Endothelial cell of umbilical vein (primary cell): Measurements from ENCODE around the gene RAB1B. TPM values are rescaled to one million over a fixed set of nuclear protein-coding genes. Genes with fewer than 3 reads are reported as not detected.

ENCODE experiments used
- BruUV-seq: library from RNA; stranded (reverse); fragments of 400-500 nt; replicated peaks from 2 replicates; lab custom pipeline; 2021; lab: Mats Ljungman, UMichigan
- CTCF ChIA-PET: fragments of 300-600, 350-600 bp; sonication (Branson Sonifier 250); formaldehyde crosslinking; loops from one replicate; lab custom pipeline; 2021; ENCODE audit warnings: antibody characterized with exemption, inconsistent platforms; lab: Charles Lee
- POLR2A ChIA-PET: fragments of 300-600, 350-600 bp; sonication (Branson Sonifier 250); formaldehyde crosslinking; loops from one replicate; lab custom pipeline; 2021; ENCODE audit warnings: antibody characterized with exemption, inconsistent platforms; lab: Charles Lee
- DNase-seq: peaks from one replicate; pipeline ENCODE4 v3.0.0-alpha.2; 2011; ENCODE audit warnings: low read depth, low spot score
- FAIRE-seq: peaks from 2 replicates; lab custom pipeline; 2011; peaks lifted over from hg19 to GRCh38; lab: Jason Lieb, UNC
- H2AFZ ChIP-seq: 2 replicates; pipeline ENCODE4 v1.6.0; 2012; ENCODE audit warnings: low read depth, low read length, control low read depth, inconsistent platforms
- H3K27ac ChIP-seq: 2 replicates; pipeline ENCODE4 v1.5.1; 2011; ENCODE audit warnings: low read depth, mild to moderate bottlenecking, control low read depth, low read length, moderate library complexity; ENCODE audit not compliant: insufficient read depth
- H3K27me3 ChIP-seq, 2 experiments: 2 replicates each; pipeline versions ENCODE4 v1.6.0 to v1.6.1; 2011; ENCODE audit warnings: low read length in 2 of 2, mixed read lengths in 1 of 2; ENCODE audit not compliant: control insufficient read depth in 2 of 2, insufficient read depth in 2 of 2
- H3K36me3 ChIP-seq, 2 experiments: 2 replicates in 1 of 2; 3 replicates in 1 of 2; pipeline ENCODE4 v1.5.1; 2011; ENCODE audit warnings: low read length in 2 of 2, mild to moderate bottlenecking in 1 of 2, moderate library complexity in 1 of 2; ENCODE audit not compliant: control insufficient read depth in 2 of 2, insufficient read depth in 2 of 2; ENCODE audit errors: extremely low read depth in 1 of 2
- H3K4me1 ChIP-seq: 3 replicates; pipeline ENCODE4 v1.5.1; 2011; ENCODE audit warnings: mild to moderate bottlenecking, low read length; ENCODE audit not compliant: control insufficient read depth, insufficient read depth; ENCODE audit errors: extremely low read depth
- H3K4me2 ChIP-seq: 2 replicates; pipeline ENCODE4 v1.6.1; 2011; ENCODE audit warnings: low read length, control low read depth, mixed read lengths; ENCODE audit not compliant: insufficient read depth
- H3K4me3 ChIP-seq, 3 experiments: fragments of 200-600 bp in 1 of 3; sonication (generic), shearing (Covaris generic) in 1 of 3; replicated peaks in 1 of 3; 2 replicates each; pipeline ENCODE4 v1.5.1; 2011 to 2016; ENCODE audit warnings: control low read depth in 3 of 3, low read length in 3 of 3, mild to moderate bottlenecking in 2 of 3, inconsistent platforms in 1 of 3, low read depth in 1 of 3, moderate library complexity in 1 of 3; ENCODE audit not compliant: insufficient read depth in 1 of 3
- H3K79me2 ChIP-seq: 2 replicates; pipeline ENCODE4 v1.6.0; 2012; ENCODE audit warnings: low read length, inconsistent platforms; ENCODE audit not compliant: control insufficient read depth, insufficient read depth
- H3K9ac ChIP-seq: replicated peaks from 2 replicates; pipeline ENCODE3; 2011; ENCODE audit warnings: low read length, control low read depth; ENCODE audit not compliant: insufficient read depth; ENCODE audit errors: extremely low read depth
- H3K9me1 ChIP-seq: replicated peaks from 3 replicates; pipeline ENCODE4 v1.6.0; 2011; ENCODE audit warnings: mild to moderate bottlenecking, low read length; ENCODE audit not compliant: control insufficient read depth, insufficient read depth; ENCODE audit errors: extremely low read depth
- H3K9me3 ChIP-seq: replicated peaks from 2 replicates; pipeline ENCODE4 v1.5.1; 2012; ENCODE audit warnings: low read length, inconsistent platforms; ENCODE audit not compliant: control insufficient read depth, insufficient read depth
- H4K20me1 ChIP-seq: replicated peaks from 2 replicates; pipeline ENCODE3; 2011; ENCODE audit warnings: mild to moderate bottlenecking, low read length; ENCODE audit not compliant: control insufficient read depth, insufficient read depth; ENCODE audit errors: extremely low read depth
- CTCF ChIP-seq, 2 donors: IDR thresholded peaks; 1 replicate in 1 of 2; 2 replicates in 1 of 2; pipeline ENCODE4 v1.5.1; 2011; ENCODE audit warnings: low read length in 2 of 2, mild to moderate bottlenecking in 2 of 2, moderate library complexity in 2 of 2, control low read depth in 1 of 2, inconsistent platforms in 1 of 2, low read depth in 1 of 2; ENCODE audit not compliant: insufficient read depth in 1 of 2; ENCODE audit errors: extremely low read depth in 1 of 2
- EZH2 ChIP-seq: IDR thresholded peaks from 2 replicates; pipeline ENCODE4 v1.6.1; 2012; ENCODE audit warnings: borderline replicate concordance, low read depth, mild to moderate bottlenecking, moderate library complexity, low read length, inconsistent platforms; ENCODE audit not compliant: severe bottlenecking
- FOS ChIP-seq: IDR thresholded peaks from 2 replicates; pipeline ENCODE4 v1.6.1; 2011; ENCODE audit warnings: mild to moderate bottlenecking, low read length, moderate library complexity, borderline replicate concordance; ENCODE audit not compliant: insufficient read depth
- GATA2 ChIP-seq: IDR thresholded peaks from 2 replicates; pipeline ENCODE4 v1.7.0; 2011; ENCODE audit warnings: low read depth, mild to moderate bottlenecking, moderate library complexity, mixed read lengths, low read length; ENCODE audit not compliant: insufficient read length, insufficient read depth
- JUN ChIP-seq: IDR thresholded peaks from 2 replicates; pipeline ENCODE4 v1.6.1; 2011; ENCODE audit warnings: borderline replicate concordance, low read depth; ENCODE audit not compliant: insufficient read length, insufficient read depth
- MYC ChIP-seq: IDR thresholded peaks from one replicate; pipeline ENCODE4 v1.6.1; 2011; ENCODE audit warnings: mild to moderate bottlenecking, low read depth, low read length
- POLR2A ChIP-seq: IDR thresholded peaks from 2 replicates; pipeline ENCODE4 v1.6.1; 2012; ENCODE audit warnings: low read depth, mild to moderate bottlenecking, control low read depth, low read length
- dilution Hi-C: fragments of 300-500 bp; cut with MboI; formaldehyde crosslinking; loops from one replicate; pipeline ENCODE4 v1.15.0; 2019; ENCODE audit warnings: low sequenced_read_pairs; ENCODE audit not compliant: extremely low pct_ligation_motif_present
- intact Hi-C: fragments of 100-400 bp; cut with micrococcal nuclease; formaldehyde crosslinking; loops from one replicate; pipeline ENCODE4 v1.10.0; 2022
- polyA plus RNA-seq, 4 experiments: library from polyadenylated mRNA; depleted of rRNA in 3 of 4; stranded (reverse) in 3 of 4; unstranded in 1 of 4; fragments of >200 nt; gene quantifications; 2 replicates each; pipeline versions ENCODE4 v1.2.1 to v1.2.3, GENCODE V29; 2011 to 2012; ENCODE audit warnings: missing spikeins in 1 of 4
- total RNA-seq: library from RNA; stranded (reverse); gene quantifications from 2 replicates; pipeline ENCODE4 v1.2.3, GENCODE V29; 2021

RAB1B gene
- total and polyA plus RNA-seq, 2 donors (not counting 3 experiments of a cell fraction or from before 2014, with no cell fraction given), result 171 to 383 TPM

GRCh38 chr11:66219846-66220565, 48.4 kb upstream of the RAB1B start:
- Histone ChIP-seq H4K20me1 (no peaks in the 10 kb centered on the region), H3K36me3 (peaks cover 4 to 34% of the 10 kb centered on the region in 2 experiments)
- TF ChIP-seq EZH2 (no peak), MYC (no peak), FOS (no peak)

GRCh38 chr11:66220566-66220935, 47.9 kb upstream of the RAB1B start:
- POLR2A ChIA-PET, result no interaction called here
- CTCF ChIA-PET, result interaction anchor here (0.6 to 1.4 kb wide), 3 partner anchors 61 to 144 kb away, joined by 3 to 4 read pairs (median 3); no protein-coding TSS in a partner anchor
- FAIRE-seq (no peak), DNase-seq (no peak)
- intact Hi-C loops, result no loop called here
- H3K4me2 ChIP-seq, result no peak overlapping the region
- no TSS peak for BruUV-seq
- no peak overlapping the region for H2AFZ ChIP-seq
- no peak overlapping the region for H3K9ac ChIP-seq
- H3K9me1 ChIP-seq, result no peaks in the 10 kb centered on the region
- H3K9me3 ChIP-seq, result no peaks in the 10 kb centered on the region
- no peaks in the 10 kb centered on the region for H3K79me2 ChIP-seq
- peaks cover 4 to 35% of the 10 kb centered on the region in 2 experiments for H3K36me3 ChIP-seq
- no peak for TF ChIP-seq EZH2
- TF ChIP-seq GATA2, result no peak
- no peak for TF ChIP-seq POLR2A
- no peak for TF ChIP-seq MYC
- TF ChIP-seq FOS, result no peak
- no peak for TF ChIP-seq CTCF (IDR thresholded peaks at IDR 0.05; ENCODE audit: extremely low read depth in 1 of 2, insufficient read depth in 1 of 2, low read depth in 1 of 2, low read length in 2 of 2)
- no peak for TF ChIP-seq JUN
- no peaks in the 10 kb centered on the region for H3K4me1 ChIP-seq
- H3K27me3 ChIP-seq, result no peaks in the 10 kb centered on the region
- H3K27ac ChIP-seq, result no peak overlapping the region
- no peaks in the 10 kb centered on the region for H4K20me1 ChIP-seq
- H3K4me3 ChIP-seq, result no peak overlapping the region
- dilution Hi-C loops, result no loop called here

More at GRCh38 chr11:66219846-66220565, 48.4 kb upstream of the RAB1B start:
- Histone ChIP-seq H3K4me2 (no peak overlapping the region), H3K4me1 (no peaks in the 10 kb centered on the region), H3K27ac (no peak overlapping the region), H3K4me3 (no peak overlapping the region), H3K9me3 (no peaks in the 10 kb centered on the region), H3K79me2 (no peaks in the 10 kb centered on the region), H3K9me1 (no peaks in the 10 kb centered on the region), H2AFZ (no peak overlapping the region), H3K27me3 (no peaks in the 10 kb centered on the region), H3K9ac (no peak overlapping the region)
- no TSS peak for BruUV-seq
- FAIRE-seq (peak; percentile 33), DNase-seq (no peak)
- dilution Hi-C loops (no loop called here), intact Hi-C loops (no loop called here)
- POLR2A ChIA-PET, result no interaction called here
- CTCF ChIA-PET, result interaction anchor here (0.6 to 1.0 kb wide), 3 partner anchors 15 to 63 kb away, joined by 3 read pairs; no protein-coding TSS in a partner anchor
